Kidney (tissue), 14 donors: Measurements from ENCODE around the gene SAFB. TPM values are rescaled to one million over a fixed set of nuclear protein-coding genes. Genes with fewer than 3 reads are reported as not detected.

Source experiments
- DNase-seq, 5 donors: peaks; one replicate each; pipeline ENCODE4 v3.0.0-alpha.2; 2013 to 2020
- FAIRE-seq: peaks from 2 replicates; lab custom pipeline; 2012; peaks lifted over from hg19 to GRCh38; lab: Jason Lieb, UNC
- H3K27ac ChIP-seq, 2 donors: one replicate each; pipeline ENCODE4 v1.7.0; 2013; ENCODE audit warnings: low read depth in 2 of 2, low read length in 2 of 2, inconsistent platforms in 1 of 2
- H3K27me3 ChIP-seq: one replicate; pipeline ENCODE4 v1.7.1; 2013; ENCODE audit warnings: low read length, inconsistent platforms; ENCODE audit not compliant: control insufficient read depth, insufficient read depth
- H3K36me3 ChIP-seq, 3 donors: one replicate each; pipeline versions ENCODE4 v1.7.0 to v1.7.1; 2013; ENCODE audit warnings: low read length in 3 of 3, control low read depth in 1 of 3, inconsistent platforms in 1 of 3; ENCODE audit not compliant: insufficient read depth in 3 of 3, control insufficient read depth in 2 of 3
- H3K4me1 ChIP-seq, 3 donors: one replicate each; pipeline versions ENCODE4 v1.7.0 to v1.7.1; 2013; ENCODE audit warnings: low read length in 3 of 3, inconsistent platforms in 1 of 3, low read depth in 1 of 3; ENCODE audit not compliant: control insufficient read depth in 2 of 3, insufficient read depth in 2 of 3
- H3K4me3 ChIP-seq, 3 donors: one replicate each; pipeline versions ENCODE4 v1.7.0 to v1.8.1; 2013; ENCODE audit warnings: low read length in 3 of 3, control low read depth in 1 of 3, inconsistent platforms in 1 of 3
- H3K9ac ChIP-seq, 3 donors: one replicate each; pipeline versions ENCODE4 v1.7.0 to v1.7.1; 2013; ENCODE audit warnings: low read length in 3 of 3, control low read depth in 1 of 3, inconsistent platforms in 1 of 3
- H3K9me3 ChIP-seq, 3 donors: one replicate each; pipeline versions ENCODE4 v1.7.0 to v1.7.1; 2013; ENCODE audit warnings: low read length in 3 of 3, control low read depth in 1 of 3, inconsistent platforms in 1 of 3; ENCODE audit not compliant: control insufficient read depth in 2 of 3, insufficient read depth in 1 of 3
- intact Hi-C: fragments of 100-400 bp; cut with DNase I; formaldehyde crosslinking; loops from one replicate; pipeline ENCODE4 v1.11.1; 2022
- polyA plus RNA-seq: library from polyadenylated mRNA; stranded (reverse); fragments of 350-450 nt; fragmentation: Illumina TruSeq; extraction: RNeasy Lipid Tissue Mini Kit (QIAGEN cat#74804); gene quantifications from one replicate; pipeline ENCODE4 v1.2.3, GENCODE V29; 2014; ENCODE audit warnings: low read depth, low replicate concordance; ENCODE audit not compliant: insufficient read depth
- total RNA-seq: library from RNA; stranded (reverse); fragmentation: NEBNext Ultra II Directional; extraction: Animal tissue kit (Norgen Biotek cat#: 25700); gene quantifications from one replicate; pipeline ENCODE4 v1.2.1, GENCODE V29; 2021
- TF ChIP-seq, protein P1 (sequence below): IDR thresholded peaks from 3 replicates; pipeline ENCODE4 v1.5.1; 2012; ENCODE audit warnings: mild to moderate bottlenecking, moderate library complexity, borderline replicate concordance; ENCODE audit not compliant: insufficient read depth; ENCODE audit errors: extremely low read depth
- donor health status: control.
- donor health status: control.
- donor health status: control.
- donor health status: control.
- donor health status: control.
- donor health status: DM: yes; HTN: yes; CAD: no.
- donor health status: Normal renal cell carcinoma (clear cell type).

The SAFB gene
- total and polyA plus RNA-seq, 2 donors from 2014 or later, result 35.0 to 88.6 TPM

GRCh38 chr19:5680084-5680436, 57.2 kb downstream of the SAFB start:
- intact Hi-C loops, result no loop called here
- no peaks in the 10 kb centered on the region for H3K9me3 ChIP-seq
- no peaks in the 10 kb centered on the region for H3K27me3 ChIP-seq
- no peaks in the 10 kb centered on the region for H3K36me3 ChIP-seq
- H3K4me3 ChIP-seq, result peak overlapping the region; percentile 79 to 99 (median 97)
- H3K4me1 ChIP-seq, result peaks cover 0 to 12% (median 5%) of the 10 kb centered on the region in 3 donors
- H3K27ac ChIP-seq, result peak overlapping the region; percentile 86 to 94
- peak overlapping the region; percentile 75 to 97 (median 92) for H3K9ac ChIP-seq
- FAIRE-seq (no peak), DNase-seq (peak in 2 of 5 donors; percentile 21 to 90)
- TF ChIP-seq, protein P1, sequence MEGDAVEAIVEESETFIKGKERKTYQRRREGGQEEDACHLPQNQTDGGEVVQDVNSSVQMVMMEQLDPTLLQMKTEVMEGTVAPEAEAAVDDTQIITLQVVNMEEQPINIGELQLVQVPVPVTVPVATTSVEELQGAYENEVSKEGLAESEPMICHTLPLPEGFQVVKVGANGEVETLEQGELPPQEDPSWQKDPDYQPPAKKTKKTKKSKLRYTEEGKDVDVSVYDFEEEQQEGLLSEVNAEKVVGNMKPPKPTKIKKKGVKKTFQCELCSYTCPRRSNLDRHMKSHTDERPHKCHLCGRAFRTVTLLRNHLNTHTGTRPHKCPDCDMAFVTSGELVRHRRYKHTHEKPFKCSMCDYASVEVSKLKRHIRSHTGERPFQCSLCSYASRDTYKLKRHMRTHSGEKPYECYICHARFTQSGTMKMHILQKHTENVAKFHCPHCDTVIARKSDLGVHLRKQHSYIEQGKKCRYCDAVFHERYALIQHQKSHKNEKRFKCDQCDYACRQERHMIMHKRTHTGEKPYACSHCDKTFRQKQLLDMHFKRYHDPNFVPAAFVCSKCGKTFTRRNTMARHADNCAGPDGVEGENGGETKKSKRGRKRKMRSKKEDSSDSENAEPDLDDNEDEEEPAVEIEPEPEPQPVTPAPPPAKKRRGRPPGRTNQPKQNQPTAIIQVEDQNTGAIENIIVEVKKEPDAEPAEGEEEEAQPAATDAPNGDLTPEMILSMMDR, result no peak

DNA sequence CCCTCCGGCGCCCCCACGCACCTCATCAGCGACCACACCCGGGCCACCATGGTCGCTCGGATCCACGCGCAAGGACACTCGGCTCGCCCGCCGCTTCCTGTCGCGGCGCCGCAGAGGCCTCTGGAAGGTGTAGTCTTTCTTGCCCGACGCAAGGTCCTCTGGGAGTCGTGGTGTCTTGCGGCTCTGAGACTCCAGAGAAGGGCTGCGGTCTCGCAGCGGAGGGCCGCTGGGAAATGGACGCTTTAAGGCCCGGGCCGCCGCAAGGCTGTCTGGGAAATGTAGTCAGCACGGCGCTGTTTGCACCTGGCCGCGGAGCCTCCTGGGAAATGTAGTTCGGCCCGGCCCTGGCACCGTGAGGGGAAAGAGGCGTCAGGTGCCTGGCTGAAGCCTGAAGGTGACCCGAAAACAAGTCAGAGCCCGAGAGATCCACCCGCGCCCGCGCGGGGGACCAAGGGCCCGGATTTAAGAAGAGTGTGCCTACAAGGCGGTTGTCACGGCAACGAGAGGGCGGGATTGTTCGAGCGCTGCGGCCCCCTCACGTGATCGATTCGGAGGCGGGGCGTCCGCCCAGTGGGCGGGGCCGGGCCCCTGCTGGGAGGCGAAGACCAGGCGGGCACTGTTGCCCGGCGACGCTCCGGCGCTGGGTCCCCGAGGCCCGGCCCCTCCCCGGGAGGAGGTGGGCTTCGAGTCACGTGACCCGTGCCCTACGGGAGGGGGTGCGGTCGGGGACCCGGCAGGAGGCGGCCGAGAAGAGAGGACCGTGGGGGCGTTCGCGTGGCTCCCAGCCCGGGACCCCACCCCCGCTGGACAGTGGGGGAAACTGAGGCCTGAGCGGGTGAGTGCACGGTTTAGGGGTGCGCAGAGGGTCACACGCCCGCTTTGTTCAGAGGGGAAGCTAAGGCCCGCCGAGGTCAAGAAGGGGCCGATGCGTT, 57.8 kb downstream of the SAFB start, which contains the start of the genes HSD11B1L and MICOS13:
Gene HSD11B1L (plus strand): TSS at position 591 of the 932 bp plus-strand sequence. CDS start 3,806 bp downstream, outside the sequence.
Gene MICOS13 (minus strand): TSS at position 80 of the 932 bp plus-strand sequence. CDS start 30 bp downstream, at position 50.
- Histone ChIP-seq H3K27me3 (no peaks in the 10 kb centered on the region), H3K4me3 (peak within 1 kb of the TSS; percentile 80 to 99 (median 97)), H3K36me3 (no peaks in the 10 kb centered on the region), H3K4me1 (peaks cover 0 to 12% (median 5%) of the 10 kb centered on the region in 3 donors), H3K9ac (peak within 1 kb of the TSS; percentile 75 to 97 (median 92)), H3K27ac (peak within 1 kb of the TSS; percentile 86 to 94), H3K9me3 (no peaks in the 10 kb centered on the region)
- peak; percentile 94 for FAIRE-seq
- intact Hi-C loops, result no loop called here
- TF ChIP-seq, protein P1, result no peak
- DNase-seq, result peak; percentile 99 to 100 (median 99)

GRCh38 chr19:5681391-5682106, 58.7 kb downstream of the SAFB start:
- H3K4me1 ChIP-seq, result peaks cover 0 to 12% (median 5%) of the 10 kb centered on the region in 3 donors
- H3K9me3 ChIP-seq, result no peaks in the 10 kb centered on the region
- no peak for FAIRE-seq
- no peaks in the 10 kb centered on the region for H3K27me3 ChIP-seq
- peak overlapping the region in 1 of 2 donors; percentile 94 for H3K27ac ChIP-seq
- H3K4me3 ChIP-seq, result peak overlapping the region; percentile 39 to 99 (median 67)
- intact Hi-C loops, result no loop called here
- peak in 1 of 5 donors; percentile 65 for DNase-seq
- TF ChIP-seq, protein P1, result no peak
- H3K36me3 ChIP-seq, result no peaks in the 10 kb centered on the region
- H3K9ac ChIP-seq, result peak overlapping the region in 2 of 3 donors; percentile 43 to 49
